ENCODE measurements around the gene ZNF385D.

ZNF385D gene, protein sequence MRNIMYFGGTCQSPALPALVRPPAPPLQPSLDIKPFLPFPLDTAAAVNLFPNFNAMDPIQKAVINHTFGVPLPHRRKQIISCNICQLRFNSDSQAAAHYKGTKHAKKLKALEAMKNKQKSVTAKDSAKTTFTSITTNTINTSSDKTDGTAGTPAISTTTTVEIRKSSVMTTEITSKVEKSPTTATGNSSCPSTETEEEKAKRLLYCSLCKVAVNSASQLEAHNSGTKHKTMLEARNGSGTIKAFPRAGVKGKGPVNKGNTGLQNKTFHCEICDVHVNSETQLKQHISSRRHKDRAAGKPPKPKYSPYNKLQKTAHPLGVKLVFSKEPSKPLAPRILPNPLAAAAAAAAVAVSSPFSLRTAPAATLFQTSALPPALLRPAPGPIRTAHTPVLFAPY

GRCh38 chr3:21750831-21751391 lies at the start of gene ZNF385D:
Gene ZNF385D, minus strand, starts transcription at chr3:21751210. Its CDS starts 294 bp downstream, at chr3:21750916.
- DNase-seq (ENCODE audit: low read depth in 2 of 2), result no peak

DNA sequence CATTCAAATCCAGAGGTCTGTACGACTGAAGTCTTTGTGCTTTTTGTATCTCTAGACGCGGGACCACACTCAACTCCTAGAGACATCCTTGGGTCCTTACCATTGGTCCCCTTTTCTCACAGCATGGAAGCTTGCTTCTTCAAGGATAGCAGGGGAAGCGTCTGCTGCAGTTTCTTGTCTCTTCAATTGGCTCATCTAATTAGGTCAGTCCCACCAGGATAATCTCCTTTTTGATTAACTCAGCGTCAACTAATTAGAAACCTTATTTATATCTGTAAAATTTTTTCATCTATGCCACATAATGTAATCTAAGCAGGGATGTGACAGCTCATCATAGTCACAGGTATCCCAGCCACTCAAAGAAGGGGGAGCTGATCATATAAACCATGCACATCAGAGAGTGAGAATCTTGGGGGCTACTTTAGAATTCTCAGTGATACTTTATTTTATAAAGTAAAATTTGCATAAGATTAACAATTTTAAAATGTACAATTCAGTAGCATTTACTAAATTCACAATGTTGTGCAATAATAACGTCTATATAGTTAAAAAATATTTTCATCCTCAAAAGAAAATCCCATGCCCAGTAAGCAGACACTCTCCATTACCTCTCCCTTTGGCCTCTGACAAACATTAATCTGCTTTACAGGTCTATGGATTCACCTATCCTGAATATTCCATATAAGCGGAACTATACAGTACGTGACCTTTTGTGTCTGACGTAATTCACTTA lies 47.5 kb upstream of the ZNF385D start:
- no peak for DNase-seq (ENCODE audit: low read depth in 2 of 2)

DNA sequence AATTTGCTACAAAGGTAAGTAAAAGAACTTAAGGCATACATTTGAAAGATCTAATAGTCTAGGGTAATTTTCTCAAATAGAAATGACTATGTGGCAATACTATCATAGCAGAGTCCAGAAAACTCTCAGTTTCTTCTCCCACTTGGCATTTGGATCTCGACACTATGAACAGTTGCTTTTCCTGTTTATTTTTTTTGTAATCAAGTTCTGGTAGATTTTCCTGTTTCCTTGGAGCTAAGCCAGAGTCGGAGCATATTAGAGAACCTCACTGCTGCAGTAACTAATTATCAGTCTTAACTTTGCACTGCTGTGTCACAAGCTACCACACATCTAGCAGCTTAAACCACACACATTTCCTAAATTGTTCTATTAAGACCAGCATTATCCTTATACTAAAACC lies 44.9 kb upstream of the ZNF385D start:
- no peak for DNase-seq (ENCODE audit: low read depth in 2 of 2)

DNA sequence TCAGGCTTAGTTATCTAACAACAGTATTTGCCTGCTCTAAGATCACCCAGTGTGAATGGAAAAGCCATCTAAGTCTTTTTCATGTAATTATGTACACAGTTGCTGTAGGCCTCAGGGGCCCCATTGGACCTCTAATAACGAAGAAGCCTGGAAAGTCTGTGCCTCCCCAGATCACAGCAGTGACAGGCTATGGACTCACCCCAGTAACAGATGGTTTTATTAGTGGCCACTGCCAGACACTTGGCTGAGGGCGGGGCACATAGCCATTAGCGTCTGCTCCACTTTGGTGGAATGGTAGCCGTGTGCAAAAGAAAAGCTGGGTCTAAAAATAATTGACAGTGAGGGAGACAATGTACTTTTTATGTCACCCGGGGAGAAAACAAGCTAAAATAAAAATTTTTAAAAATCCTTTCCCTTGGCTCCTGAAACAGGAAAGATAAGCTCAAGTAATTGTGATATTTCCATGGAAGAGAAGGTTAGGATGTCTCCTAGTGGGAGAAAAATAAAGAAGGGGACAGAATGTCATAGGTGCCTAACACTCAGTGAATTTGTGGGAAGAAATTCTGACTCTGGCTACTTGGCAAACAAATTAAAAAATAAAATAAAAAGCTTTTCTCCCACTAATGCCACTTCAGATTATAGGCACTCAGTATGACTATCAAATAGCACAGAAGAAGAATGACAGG lies 44.3 kb upstream of the ZNF385D start:
- DNase-seq (ENCODE audit: low read depth in 2 of 2), result no peak

GRCh38 chr3:21794291-21794690 lies 43.3 kb upstream of the ZNF385D start:
- no peak for DNase-seq (ENCODE audit: low read depth in 2 of 2)

- no peak for DNase-seq (ENCODE audit: low read depth in 2 of 2)
Observed at GRCh38 chr3:21792176-21792575, 41.2 kb upstream of the ZNF385D start.

DNA sequence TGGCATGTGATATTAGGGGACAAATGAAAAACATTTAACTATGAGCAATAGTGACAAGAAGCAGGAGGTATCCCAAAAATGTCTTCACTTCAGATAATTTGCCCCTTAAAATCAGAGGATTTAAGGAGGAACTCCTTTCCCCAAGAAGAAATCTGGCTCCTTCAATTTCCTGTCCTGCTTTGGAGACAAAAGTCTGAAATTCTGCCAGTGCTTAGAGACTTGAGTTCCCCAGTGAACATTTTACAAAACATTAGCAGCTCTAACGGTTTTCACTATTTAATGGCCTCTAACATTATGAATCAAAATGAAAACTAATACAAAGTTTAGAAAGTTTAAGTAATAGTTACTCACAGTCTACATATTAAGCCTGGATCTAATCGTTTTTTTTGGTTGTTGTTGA lies 40.3 kb upstream of the ZNF385D start:
- no peak for DNase-seq (ENCODE audit: low read depth in 2 of 2)

- no peak for DNase-seq (ENCODE audit: low read depth in 2 of 2)
Observed at GRCh38 chr3:21790466-21790865, 39.5 kb upstream of the ZNF385D start.

- no peak for DNase-seq (ENCODE audit: low read depth in 2 of 2)
Observed at GRCh38 chr3:21789730-21790129, 38.7 kb upstream of the ZNF385D start.

DNA sequence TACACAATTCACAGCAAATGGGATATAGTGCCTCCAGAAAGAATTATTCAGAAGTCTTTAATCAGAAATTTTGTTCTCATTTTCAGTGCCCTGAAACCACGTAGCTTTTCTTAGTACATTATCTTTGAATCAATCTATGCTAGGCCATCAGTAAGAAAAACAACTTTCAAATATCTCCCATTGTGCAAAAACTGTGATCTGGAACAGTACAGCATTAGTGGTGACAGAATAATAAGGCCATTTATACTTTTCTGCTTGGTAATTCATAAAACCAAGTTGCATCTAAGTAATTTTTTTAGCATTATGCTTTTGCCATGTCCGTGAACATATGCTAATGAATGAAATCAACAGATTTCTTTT lies 35.4 kb upstream of the ZNF385D start:
- DNase-seq (ENCODE audit: low read depth in 2 of 2), result no peak

- no peak for DNase-seq (ENCODE audit: low read depth in 2 of 2)
Observed at GRCh38 chr3:21785765-21786437, 34.9 kb upstream of the ZNF385D start.

DNA sequence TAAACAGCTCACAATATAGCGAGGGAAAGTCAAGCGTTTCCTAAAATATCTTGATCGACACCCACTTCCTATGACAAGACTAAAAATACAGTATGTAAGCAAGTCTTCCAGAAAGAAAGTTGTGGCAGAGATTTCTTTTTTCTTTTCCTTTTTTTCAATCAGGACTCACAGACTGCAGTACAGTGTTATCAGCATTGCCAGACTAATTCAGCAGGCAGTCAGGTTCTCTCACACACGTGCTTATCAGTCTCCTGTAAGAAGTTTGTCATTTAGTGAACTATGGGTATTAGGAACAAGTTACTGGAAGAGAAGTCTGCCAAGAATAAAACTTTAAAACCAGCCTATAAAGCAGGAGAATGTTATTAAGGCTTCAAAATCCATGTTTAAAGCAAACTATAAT lies 32.8 kb upstream of the ZNF385D start:
- no peak for DNase-seq (ENCODE audit: low read depth in 2 of 2)

GRCh38 chr3:21781355-21781754 lies 30.3 kb upstream of the ZNF385D start:
- no peak for DNase-seq (ENCODE audit: low read depth in 2 of 2)

DNA sequence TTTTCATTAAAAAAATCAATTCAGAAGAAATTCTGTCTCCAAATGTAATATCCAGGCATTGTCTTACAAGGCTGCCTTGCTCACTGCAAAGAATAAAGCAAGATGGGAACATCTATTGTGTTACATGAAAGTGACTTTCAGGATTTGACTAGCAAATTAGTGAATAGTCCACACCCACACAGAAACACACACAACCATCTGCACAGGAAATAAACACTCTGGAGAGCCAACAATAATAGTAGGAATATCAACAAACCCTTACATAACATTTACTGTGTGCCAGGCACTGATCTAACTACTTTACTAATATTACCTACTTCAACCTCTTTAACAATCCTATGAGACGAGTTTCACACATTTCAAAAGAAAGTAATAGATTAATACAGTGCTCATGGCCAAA lies 28.9 kb upstream of the ZNF385D start:
- DNase-seq (ENCODE audit: low read depth in 2 of 2), result no peak

DNA sequence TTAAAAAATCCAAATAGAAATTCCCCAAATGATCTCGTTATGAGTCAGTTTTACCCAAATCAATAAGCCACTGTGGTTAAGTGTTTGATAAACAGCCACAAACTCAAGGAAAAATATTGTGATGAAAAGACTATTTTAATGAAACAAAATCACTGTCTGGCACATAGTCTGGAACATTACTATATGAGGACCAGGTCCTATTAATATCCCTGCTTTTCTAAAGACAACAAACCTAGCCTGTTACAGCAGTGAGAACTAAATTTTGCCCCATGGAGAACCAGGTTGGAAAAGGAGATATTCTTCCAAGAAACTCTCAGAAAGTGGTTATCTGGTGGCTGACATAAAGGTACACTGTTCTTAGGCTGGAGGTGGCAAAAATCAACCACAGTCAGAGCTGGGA lies 27.7 kb upstream of the ZNF385D start:
- DNase-seq (ENCODE audit: low read depth in 2 of 2), result no peak

DNA sequence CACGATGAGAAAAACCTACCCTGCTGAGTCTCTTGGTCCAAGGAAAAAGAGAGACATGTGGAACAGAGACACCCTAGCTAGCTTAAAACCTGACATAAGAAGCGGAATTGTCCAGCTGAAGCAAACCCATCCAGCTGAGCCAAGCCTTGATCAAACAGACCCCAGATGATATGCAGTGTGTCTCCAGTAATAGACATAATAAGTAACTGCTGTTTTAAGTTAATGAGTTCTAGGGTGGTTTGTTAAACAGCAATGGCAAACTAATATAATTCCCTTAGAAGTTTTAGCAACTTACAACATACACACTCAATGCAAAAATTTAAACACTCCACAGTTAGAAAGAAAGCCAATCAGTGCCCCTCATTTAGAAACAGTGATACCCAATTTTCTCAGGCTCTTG lies 26.8 kb upstream of the ZNF385D start:
- no peak for DNase-seq (ENCODE audit: low read depth in 2 of 2)

- no peak for DNase-seq (ENCODE audit: low read depth in 2 of 2)
Observed at GRCh38 chr3:21766002-21766401, 15.0 kb upstream of the ZNF385D start.

GRCh38 chr3:21755896-21756295 lies 4.9 kb upstream of the ZNF385D start:
- no peak for DNase-seq (ENCODE audit: low read depth in 2 of 2)

DNA sequence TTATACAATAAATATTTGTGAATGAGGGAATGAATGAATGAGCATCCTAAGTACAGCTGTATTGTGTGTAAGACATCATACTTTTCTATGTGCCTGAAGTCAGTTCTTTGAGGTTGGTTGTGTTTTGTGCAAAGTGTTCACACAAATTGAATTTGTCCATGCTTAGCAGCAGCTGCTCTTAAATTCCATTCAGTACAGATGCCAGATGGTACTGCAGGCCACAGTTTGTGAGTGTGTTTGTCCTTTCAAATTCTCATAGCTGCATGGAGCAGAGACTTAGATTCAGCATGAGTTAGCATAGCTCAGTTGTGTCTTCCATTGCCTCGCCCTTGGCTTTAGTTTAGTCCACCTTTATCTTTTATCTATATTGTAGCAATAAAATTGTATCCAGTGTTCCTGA lies 3.8 kb upstream of the ZNF385D start:
- no peak for DNase-seq (ENCODE audit: low read depth in 2 of 2)

DNA sequence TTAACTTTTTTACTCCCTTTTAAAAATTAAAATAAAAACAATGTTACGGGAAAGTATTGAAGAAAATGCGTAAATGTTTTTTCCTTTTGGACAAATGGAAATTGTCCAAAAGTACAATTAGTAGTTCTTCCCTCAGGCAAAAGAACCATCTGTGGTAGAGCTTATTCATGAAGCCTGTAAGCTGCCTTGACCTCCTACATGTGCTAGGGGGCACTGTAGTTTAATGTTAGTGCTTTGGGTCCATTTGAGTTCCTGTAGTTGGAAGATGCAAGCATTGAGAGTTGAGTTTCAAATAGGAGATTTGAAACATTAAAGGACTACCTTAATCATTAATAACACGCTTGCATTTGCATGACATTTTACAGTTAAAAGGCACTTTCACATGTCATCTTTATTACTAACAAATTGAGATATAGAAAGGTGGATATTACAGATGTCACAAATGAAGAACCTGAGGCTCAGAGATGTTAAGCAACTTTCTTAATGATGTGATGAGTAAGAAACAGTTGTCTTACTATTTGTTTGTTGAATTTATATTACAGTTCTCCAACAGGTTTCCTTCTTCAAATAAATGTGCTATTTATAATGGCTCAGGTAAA lies 1.8 kb upstream of the ZNF385D start:
- no peak for DNase-seq (ENCODE audit: low read depth in 2 of 2)

DNA sequence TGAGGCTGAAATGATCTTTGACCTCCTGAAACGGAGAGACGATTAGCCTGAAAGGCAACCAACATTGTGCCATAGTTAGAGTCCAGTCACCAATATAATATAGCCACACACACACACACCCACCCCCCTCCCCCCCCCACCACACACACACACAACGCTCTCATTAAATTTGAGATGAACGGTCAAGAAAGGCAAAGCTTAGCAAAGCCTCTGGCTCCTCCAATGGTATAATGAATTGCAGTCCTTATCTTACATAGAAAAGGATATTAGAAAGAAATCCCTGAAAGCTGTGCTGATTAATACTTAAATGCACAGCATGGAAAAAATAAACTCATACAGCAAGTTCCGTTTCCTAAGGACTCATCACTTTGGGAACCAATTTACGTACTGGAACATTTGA lies 876 bp upstream of the ZNF385D start:
- no peak for DNase-seq (ENCODE audit: low read depth in 2 of 2)

Measured in stimulated activated CD8-positive, alpha-beta memory T cell treated with anti-CD3 and anti-CD28 coated beads, Interleukin-15, amount 100 ng/mL, for 4 hours (primary cell).